ENCODE results near the gene CTIF.

GRCh38 chr18:48773821-48774220 lies 235.0 kb downstream of the CTIF start:
- no peak for TF ChIP-seq CTCF (IDR thresholded peaks at IDR 0.05)
- TF ChIP-seq POLR2A (IDR thresholded peaks at IDR 0.05) = no peak
- no peak for TF ChIP-seq EP300 (IDR thresholded peaks at IDR 0.05)
